LNCaP clone FGC (cell line): ENCODE data around the gene ARX.

ENCODE experiments used
- DNase-seq: peaks from one replicate; pipeline ENCODE4 v3.0.0-alpha.2; 2011; ENCODE audit warnings: low read depth
- H3K4me3 ChIP-seq: 2 replicates; pipeline ENCODE4 v1.5.1; 2011; ENCODE audit warnings: mild to moderate bottlenecking, low read depth, low read length, control low read depth
- TF ChIP-seq, protein P1 (sequence below): IDR thresholded peaks from 2 replicates; pipeline ENCODE4 v1.5.1; 2012; ENCODE audit warnings: mild to moderate bottlenecking; ENCODE audit not compliant: control insufficient read depth, insufficient read depth; ENCODE audit errors: extremely low read depth

Gene ARX

DNA sequence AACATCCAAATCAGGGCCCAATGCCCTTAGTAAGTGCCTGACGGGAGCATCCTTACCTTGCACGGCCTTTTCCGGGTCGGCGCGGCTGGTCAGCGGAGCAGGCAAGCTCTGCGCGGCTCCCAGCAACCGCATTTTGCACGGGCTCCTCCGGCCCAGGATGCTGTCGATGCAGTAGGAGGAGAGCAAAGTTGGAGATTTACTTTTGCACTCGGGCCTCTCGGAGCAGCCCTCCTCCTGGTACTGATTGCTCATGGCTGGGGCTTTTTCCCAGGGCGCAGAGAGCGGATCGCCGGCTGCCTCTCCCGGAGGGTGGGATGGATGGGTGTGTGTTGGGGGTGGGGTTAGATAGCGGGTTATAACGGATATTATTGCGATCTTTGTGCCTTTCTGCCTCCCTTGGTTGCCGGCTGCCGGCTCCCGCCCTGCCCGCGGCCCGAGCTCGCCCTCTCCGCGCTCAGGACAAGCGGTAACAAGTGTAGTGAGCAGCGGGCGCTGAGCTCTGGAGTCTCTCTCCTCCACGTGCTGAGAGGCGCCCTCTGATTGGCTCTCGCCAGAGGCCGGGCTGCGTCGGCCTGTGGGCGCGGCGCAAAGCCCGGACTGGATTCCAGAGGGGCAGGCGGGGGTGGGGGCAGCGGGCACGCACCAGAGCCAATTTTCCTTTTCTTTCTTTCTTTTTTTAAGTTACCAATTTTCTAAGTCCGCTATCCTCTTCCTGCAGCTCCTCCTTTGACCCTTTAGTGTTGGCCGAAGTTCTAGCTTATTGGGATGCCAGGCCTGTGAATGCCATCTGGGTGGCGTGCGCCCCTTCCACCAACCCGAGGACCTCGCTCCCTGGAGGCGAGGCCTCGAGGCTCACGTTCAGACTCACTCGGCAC is at the start of gene ARX:
ARX (minus strand) TSS at position 480 of the 875 bp plus-strand sequence; CDS start at position 252, 228 bp downstream.
- no peak within 1 kb of the TSS for H3K4me3 ChIP-seq
- no peak for DNase-seq
- TF ChIP-seq, protein P1, sequence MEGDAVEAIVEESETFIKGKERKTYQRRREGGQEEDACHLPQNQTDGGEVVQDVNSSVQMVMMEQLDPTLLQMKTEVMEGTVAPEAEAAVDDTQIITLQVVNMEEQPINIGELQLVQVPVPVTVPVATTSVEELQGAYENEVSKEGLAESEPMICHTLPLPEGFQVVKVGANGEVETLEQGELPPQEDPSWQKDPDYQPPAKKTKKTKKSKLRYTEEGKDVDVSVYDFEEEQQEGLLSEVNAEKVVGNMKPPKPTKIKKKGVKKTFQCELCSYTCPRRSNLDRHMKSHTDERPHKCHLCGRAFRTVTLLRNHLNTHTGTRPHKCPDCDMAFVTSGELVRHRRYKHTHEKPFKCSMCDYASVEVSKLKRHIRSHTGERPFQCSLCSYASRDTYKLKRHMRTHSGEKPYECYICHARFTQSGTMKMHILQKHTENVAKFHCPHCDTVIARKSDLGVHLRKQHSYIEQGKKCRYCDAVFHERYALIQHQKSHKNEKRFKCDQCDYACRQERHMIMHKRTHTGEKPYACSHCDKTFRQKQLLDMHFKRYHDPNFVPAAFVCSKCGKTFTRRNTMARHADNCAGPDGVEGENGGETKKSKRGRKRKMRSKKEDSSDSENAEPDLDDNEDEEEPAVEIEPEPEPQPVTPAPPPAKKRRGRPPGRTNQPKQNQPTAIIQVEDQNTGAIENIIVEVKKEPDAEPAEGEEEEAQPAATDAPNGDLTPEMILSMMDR, result no peak

DNA sequence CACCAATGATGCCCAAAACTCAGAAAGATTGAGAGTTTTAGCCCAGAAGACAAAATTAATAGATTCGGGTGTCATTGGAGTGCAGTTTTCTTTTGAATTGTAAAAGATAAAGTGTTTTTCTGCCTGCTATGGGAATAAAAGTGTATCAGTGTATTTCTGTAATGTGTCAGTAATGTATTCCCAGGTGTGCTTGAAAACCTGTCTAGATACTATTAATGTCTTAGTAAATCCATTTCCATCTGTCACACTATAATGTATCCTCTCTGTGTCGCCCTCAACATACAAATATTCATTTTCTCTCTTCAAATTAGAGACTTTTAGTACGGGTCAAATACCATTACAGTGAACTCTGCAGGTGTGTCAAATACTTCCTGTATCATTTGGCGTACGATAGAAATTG is 43.5 kb upstream of the ARX start:
- TF ChIP-seq, protein P1, result no peak
- DNase-seq, result no peak
- H3K4me3 ChIP-seq, result no peak overlapping the region

DNA sequence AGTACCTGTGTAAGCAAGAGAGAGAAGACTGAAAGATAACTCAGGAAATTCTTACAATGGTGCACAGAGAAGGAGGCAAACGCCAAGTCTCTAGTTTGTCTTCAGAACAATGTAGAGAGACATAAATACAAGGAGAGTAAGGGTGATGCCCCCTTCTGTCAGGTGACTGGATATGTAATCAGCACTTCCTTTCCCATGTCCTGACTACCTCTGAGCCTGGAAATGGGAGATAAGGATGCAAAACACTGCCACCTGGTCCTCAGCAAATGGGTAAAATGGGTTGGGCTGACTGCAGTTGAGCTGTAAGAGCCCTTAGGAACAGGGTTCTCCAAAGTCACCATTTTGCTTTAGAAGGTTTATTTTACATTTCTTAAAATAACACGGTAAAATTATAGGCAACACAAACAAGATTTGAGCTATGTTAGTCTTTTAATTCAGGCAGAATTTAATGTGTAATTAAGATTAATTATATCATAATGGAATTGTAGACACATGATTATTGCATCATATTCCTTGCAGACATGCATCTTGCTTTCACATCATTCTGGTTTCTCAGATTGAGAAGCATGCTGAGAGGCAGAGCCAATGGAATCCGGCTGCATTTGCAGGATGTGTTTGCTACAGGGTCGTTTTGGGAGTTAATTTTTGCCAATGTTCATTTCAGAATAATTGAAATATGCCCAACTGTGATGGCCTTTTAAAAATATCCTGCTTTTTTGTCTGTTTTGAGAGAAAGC is 37.2 kb upstream of the ARX start:
- TF ChIP-seq, protein P1, result no peak
- no peak overlapping the region for H3K4me3 ChIP-seq
- DNase-seq, result no peak

DNA sequence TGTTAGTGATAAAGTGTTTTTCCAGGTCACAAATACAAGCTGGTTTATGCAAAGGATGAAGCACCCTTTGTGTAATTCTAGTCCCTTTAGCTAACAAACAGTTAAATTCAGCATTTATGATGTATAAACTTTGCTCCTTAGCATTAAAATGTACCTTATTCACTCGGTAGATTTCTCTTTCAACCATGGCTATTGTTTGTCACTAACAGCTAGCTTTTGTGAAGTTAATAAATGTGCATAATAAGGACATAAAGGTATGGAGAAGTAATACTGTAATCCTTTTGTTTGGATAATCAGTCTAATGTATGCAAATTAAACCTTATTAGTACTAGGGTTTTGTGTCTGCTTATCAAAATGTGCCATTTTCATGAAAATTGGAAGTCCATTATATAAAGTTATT is 34.2 kb upstream of the ARX start:
- TF ChIP-seq, protein P1, result no peak
- H3K4me3 ChIP-seq, result no peak overlapping the region
- no peak for DNase-seq

DNA sequence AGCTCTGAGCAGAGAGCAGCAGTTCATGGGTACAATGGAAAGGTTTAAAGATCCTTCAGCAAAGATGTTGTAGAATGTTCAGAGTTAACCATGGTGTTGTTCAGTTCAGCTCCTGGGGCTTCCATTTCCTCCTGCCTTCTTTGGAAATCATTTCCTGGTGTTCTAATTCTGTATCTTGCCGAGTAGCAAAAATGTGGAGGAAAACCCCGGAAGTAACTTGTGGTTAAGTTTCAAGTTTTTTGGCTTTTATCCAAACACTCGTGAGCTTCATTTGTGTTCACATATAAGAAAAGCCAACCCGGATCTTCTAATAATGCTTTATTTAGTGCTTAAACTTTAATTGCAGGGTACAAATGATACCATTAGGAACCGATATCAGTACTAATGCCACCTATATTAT is 33.6 kb upstream of the ARX start:
- TF ChIP-seq, protein P1, result no peak
- DNase-seq, result no peak

DNA sequence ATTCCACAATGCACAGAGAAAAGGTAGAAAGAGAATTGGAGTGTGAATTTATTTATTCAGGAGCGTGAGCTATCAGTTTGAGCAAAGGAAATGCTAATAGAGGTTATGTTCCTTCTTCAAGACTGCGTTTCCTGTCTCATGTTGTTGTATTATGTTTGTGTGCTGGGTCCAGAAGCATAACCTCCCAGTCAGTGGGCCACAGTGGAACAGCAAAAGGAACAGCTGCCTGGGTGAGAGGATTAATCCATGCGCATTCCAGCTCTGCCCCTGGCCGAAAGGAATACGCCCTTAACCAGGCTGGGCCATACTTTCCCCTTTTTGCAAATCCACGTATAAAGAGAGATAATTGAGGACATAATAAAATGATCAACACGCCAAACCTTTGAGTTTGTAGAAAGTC is 32.4 kb upstream of the ARX start:
- TF ChIP-seq, protein P1, result no peak
- no peak for DNase-seq
- no peak overlapping the region for H3K4me3 ChIP-seq

More for the DNA sequence above, 33.6 kb upstream of the ARX start:
- H3K4me3 ChIP-seq, result no peak overlapping the region

DNA sequence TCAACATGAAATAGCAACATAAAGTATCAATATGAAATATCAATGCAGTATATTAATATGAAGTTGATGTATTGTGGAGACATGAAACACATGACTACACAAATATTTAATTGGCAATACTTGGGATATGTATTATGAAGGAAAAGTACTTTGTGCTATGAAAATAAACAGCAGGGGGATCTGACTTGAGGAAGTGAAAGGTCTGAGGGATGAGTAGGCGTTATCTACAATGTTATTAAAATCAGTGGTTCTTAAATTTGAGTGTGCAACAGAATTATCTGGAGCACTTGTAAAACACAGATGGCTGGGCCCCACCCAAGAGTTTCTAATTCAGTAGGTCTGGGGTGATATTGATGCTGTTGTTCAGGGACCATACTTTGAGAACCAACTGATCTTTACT is 27.4 kb upstream of the ARX start:
- no peak for DNase-seq
- TF ChIP-seq, protein P1, result no peak
- H3K4me3 ChIP-seq, result no peak overlapping the region
